CD14-positive monocyte (primary cell): Measurements from ENCODE around the gene MRPS11. TPM values are rescaled to one million over a fixed set of nuclear protein-coding genes. Genes with fewer than 3 reads are reported as not detected.

Source experiments
- DNase-seq, 3 donors: peaks; one replicate each; pipeline ENCODE4 v3.0.0-alpha.2; 2011 to 2022
- H2AFZ ChIP-seq: 2 replicates; pipeline ENCODE4 v1.6.0; 2012; ENCODE audit warnings: mild to moderate bottlenecking, low read depth, low read length, inconsistent platforms; ENCODE audit not compliant: insufficient read depth, poor library complexity, severe bottlenecking
- H3K27ac ChIP-seq, 2 donors: 1 replicate in 1 of 2; 2 replicates in 1 of 2; pipeline ENCODE4 v1.5.1; 2012 to 2013; ENCODE audit warnings: low read length in 2 of 2, control low read depth in 1 of 2, inconsistent platforms in 1 of 2, low read depth in 1 of 2, mild to moderate bottlenecking in 1 of 2
- H3K27me3 ChIP-seq, 2 donors: one replicate each; pipeline versions ENCODE4 v1.6.0 to v1.6.1; 2011 to 2013; ENCODE audit warnings: low read length in 2 of 2; ENCODE audit not compliant: control insufficient read depth in 2 of 2, insufficient read depth in 2 of 2
- H3K36me3 ChIP-seq, 2 donors: replicated peaks in 1 of 2; 1 replicate in 1 of 2; 2 replicates in 1 of 2; pipeline versions ENCODE4 v1.5.1 to v1.6.1; 2012 to 2013; ENCODE audit warnings: low read length in 2 of 2, control low read depth in 1 of 2, inconsistent platforms in 1 of 2, mild to moderate bottlenecking in 1 of 2; ENCODE audit not compliant: insufficient read depth in 2 of 2, control insufficient read depth in 1 of 2
- H3K4me1 ChIP-seq, 2 donors: 1 replicate in 1 of 2; 2 replicates in 1 of 2; pipeline versions ENCODE4 v1.5.1 to v1.6.1; 2012 to 2013; ENCODE audit warnings: low read length in 2 of 2, control low read depth in 1 of 2, inconsistent platforms in 1 of 2, mild to moderate bottlenecking in 1 of 2, moderate library complexity in 1 of 2; ENCODE audit not compliant: insufficient read depth in 2 of 2, control insufficient read depth in 1 of 2
- H3K4me2 ChIP-seq: replicated peaks from 2 replicates; pipeline ENCODE3; 2012; ENCODE audit warnings: low read length, moderate library complexity, mild to moderate bottlenecking; ENCODE audit not compliant: poor library complexity, severe bottlenecking; ENCODE audit errors: extremely low read depth
- H3K4me3 ChIP-seq, 3 experiments: fragments of 200-600 bp in 1 of 3; sonication (generic) in 1 of 3; replicated peaks in 1 of 3; 1 replicate in 2 of 3; 2 replicates in 1 of 3; pipeline ENCODE4 v1.5.1; 2011 to 2013; ENCODE audit warnings: low read length in 3 of 3, mild to moderate bottlenecking in 3 of 3, control low read depth in 2 of 3, low read depth in 2 of 3, inconsistent platforms in 1 of 3, moderate library complexity in 1 of 3
- H3K79me2 ChIP-seq: 2 replicates; pipeline ENCODE4 v1.6.0; 2012; ENCODE audit warnings: mild to moderate bottlenecking, control low read depth, inconsistent platforms, low read length, moderate library complexity; ENCODE audit not compliant: insufficient read depth
- H3K9ac ChIP-seq: 2 replicates; pipeline ENCODE4 v1.6.0; 2017; ENCODE audit warnings: low read length, mild to moderate bottlenecking; ENCODE audit not compliant: insufficient read depth, poor library complexity, severe bottlenecking
- H3K9me3 ChIP-seq, 2 donors: replicated peaks in 1 of 2; 1 replicate in 1 of 2; 2 replicates in 1 of 2; pipeline versions ENCODE4 v1.5.1 to v1.6.1; 2012 to 2013; ENCODE audit warnings: low read length in 2 of 2, control low read depth in 1 of 2; ENCODE audit not compliant: control insufficient read depth in 1 of 2, insufficient read depth in 1 of 2
- H4K20me1 ChIP-seq: 2 replicates; pipeline ENCODE4 v1.6.0; 2012; ENCODE audit warnings: mild to moderate bottlenecking, low read length, control low read depth, moderate library complexity; ENCODE audit not compliant: insufficient read depth
- H3K27ac Mint-ChIP-seq, 7 donors: one replicate each; pipeline ENCODE4 v1.8.0; 2020; ENCODE audit warnings: mild to moderate bottlenecking in 7 of 7, mixed read lengths in 7 of 7, moderate library complexity in 6 of 7, inconsistent platforms in 2 of 7
- H3K27me3 Mint-ChIP-seq, 3 donors: one replicate each; pipeline ENCODE4 v1.8.0; 2021 to 2022; ENCODE audit warnings: low read depth in 3 of 3, mild to moderate bottlenecking in 3 of 3, mixed read lengths in 3 of 3, moderate library complexity in 3 of 3, inconsistent platforms in 1 of 3
- H3K36me3 Mint-ChIP-seq, 2 donors: one replicate each; pipeline ENCODE4 v1.8.0; 2020; ENCODE audit warnings: mixed read lengths in 2 of 2, inconsistent platforms in 1 of 2, mild to moderate bottlenecking in 1 of 2
- H3K4me1 Mint-ChIP-seq: one replicate; pipeline ENCODE4 v1.8.0; 2020; ENCODE audit warnings: mild to moderate bottlenecking, mixed read lengths
- H3K4me3 Mint-ChIP-seq, 2 donors: one replicate each; pipeline ENCODE4 v1.8.0; 2020; ENCODE audit warnings: mild to moderate bottlenecking in 2 of 2, mixed read lengths in 2 of 2, moderate library complexity in 1 of 2
- H3K9me3 Mint-ChIP-seq, 7 donors: one replicate each; pipeline ENCODE4 v1.8.0; 2020 to 2022; ENCODE audit warnings: mixed read lengths in 7 of 7, mild to moderate bottlenecking in 6 of 7, moderate library complexity in 6 of 7, inconsistent platforms in 2 of 7
- WGBS: methylation state at CpG from one replicate; pipeline ENCODE4 v1.1.5; 2013; ENCODE audit warnings: missing lambda C conversion rate; ENCODE audit not compliant: insufficient coverage; 5-methylcytosine and 5-hydroxymethylcytosine counted together
- intact Hi-C, 2 donors: fragments of 100-400 bp; cut with micrococcal nuclease; formaldehyde crosslinking; loops; one replicate each; pipeline versions ENCODE4 v1.15.0 to v1.15.1; 2023
- polyA plus RNA-seq, 3 donors: library from polyadenylated mRNA; depleted of rRNA in 1 of 3; unstranded in 2 of 3; stranded (reverse) in 1 of 3; fragments of 300-500 nt in 2 of 3; fragments of >200 nt in 1 of 3; fragmentation: Illumina TruSeq in 2 of 3; gene quantifications; 1 replicate in 2 of 3; 2 replicates in 1 of 3; pipeline ENCODE4 v1.2.3, GENCODE V29; 2012 to 2021
- TF ChIP-seq, protein P1 (sequence below): fragments of 200-600 bp; IDR thresholded peaks from one replicate; pipeline ENCODE4 v1.8.0; 2022; ENCODE audit warnings: antibody characterized with exemption, mild to moderate bottlenecking

MRPS11 gene
- polyA plus RNA-seq, 3 donors: 31.1 to 70.2 (median 65.2) TPM

DNA sequence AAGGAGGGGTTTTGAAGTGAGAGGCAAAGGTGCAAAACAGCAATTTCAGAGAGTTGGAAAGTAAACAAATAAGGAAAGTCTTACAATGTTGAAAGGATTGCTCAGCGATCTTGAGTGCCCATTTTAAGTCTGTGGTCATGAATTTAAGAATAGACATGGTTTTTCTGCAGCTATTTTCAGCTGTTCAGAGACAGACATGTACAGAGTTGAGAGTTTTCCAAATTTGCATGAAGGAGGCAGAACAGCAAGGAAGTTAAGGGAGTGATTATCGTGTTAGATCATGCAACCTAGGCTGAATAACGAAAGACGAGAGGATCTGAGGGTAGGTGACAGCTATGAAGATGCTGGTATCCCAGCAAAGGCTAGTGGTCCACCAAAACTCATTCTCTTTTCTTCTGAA is 41.8 kb downstream of the MRPS11 start:
- Histone ChIP-seq H3K27me3 (no peaks in the 10 kb centered on the region), H3K4me3 (no peak overlapping the region), H3K9me3 (no peaks in the 10 kb centered on the region), H3K27ac (no peak overlapping the region), H3K4me1 (no peaks in the 10 kb centered on the region), H3K36me3 (peaks cover 25 to 52% of the 10 kb centered on the region in 2 donors), H3K79me2 (no peaks in the 10 kb centered on the region), H4K20me1 (no peaks in the 10 kb centered on the region), H3K9ac (no peak overlapping the region), H3K4me2 (no peak overlapping the region), H2AFZ (no peak overlapping the region)
- no peak overlapping the region for H3K4me3 Mint-ChIP-seq
- H3K36me3 Mint-ChIP-seq: peaks cover 44 to 51% of the 10 kb centered on the region in 2 donors
- peaks cover 0 to 3% (median 0%) of the 10 kb centered on the region in 3 donors for H3K27me3 Mint-ChIP-seq
- intact Hi-C loops: no loop called here
- 100% methylated on average over 1 of the region's 4 CpGs for WGBS
- peaks cover 2% of the 10 kb centered on the region for H3K4me1 Mint-ChIP-seq
- H3K27ac Mint-ChIP-seq: no peak overlapping the region
- TF ChIP-seq, protein P1, sequence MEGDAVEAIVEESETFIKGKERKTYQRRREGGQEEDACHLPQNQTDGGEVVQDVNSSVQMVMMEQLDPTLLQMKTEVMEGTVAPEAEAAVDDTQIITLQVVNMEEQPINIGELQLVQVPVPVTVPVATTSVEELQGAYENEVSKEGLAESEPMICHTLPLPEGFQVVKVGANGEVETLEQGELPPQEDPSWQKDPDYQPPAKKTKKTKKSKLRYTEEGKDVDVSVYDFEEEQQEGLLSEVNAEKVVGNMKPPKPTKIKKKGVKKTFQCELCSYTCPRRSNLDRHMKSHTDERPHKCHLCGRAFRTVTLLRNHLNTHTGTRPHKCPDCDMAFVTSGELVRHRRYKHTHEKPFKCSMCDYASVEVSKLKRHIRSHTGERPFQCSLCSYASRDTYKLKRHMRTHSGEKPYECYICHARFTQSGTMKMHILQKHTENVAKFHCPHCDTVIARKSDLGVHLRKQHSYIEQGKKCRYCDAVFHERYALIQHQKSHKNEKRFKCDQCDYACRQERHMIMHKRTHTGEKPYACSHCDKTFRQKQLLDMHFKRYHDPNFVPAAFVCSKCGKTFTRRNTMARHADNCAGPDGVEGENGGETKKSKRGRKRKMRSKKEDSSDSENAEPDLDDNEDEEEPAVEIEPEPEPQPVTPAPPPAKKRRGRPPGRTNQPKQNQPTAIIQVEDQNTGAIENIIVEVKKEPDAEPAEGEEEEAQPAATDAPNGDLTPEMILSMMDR: no peak
- DNase-seq: no peak
- H3K9me3 Mint-ChIP-seq: no peaks in the 10 kb centered on the region

DNA sequence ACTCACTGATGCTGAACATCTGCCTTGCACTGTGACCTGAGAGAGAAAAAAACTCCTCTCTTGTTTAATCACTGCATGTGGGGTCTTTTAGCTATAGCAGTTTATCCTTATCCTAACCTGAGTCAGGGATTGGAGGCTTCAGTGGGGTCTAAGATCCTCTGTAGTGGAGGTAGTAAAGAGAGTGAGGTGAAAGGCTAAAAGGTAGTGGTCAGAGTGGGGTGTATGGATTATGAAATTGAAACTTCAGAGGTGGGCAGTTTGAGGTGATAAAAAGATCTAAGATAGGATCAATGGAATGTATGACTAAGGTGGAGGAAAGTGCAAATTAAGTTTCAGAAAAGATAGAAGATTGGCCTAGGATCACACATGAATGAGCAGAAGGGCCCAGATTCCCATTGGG is 42.5 kb downstream of the MRPS11 start:
- H3K9me3 ChIP-seq: no peaks in the 10 kb centered on the region
- no peaks in the 10 kb centered on the region for H3K4me1 ChIP-seq
- H3K4me2 ChIP-seq: no peak overlapping the region
- H3K9ac ChIP-seq: no peak overlapping the region
- peaks cover 43 to 47% of the 10 kb centered on the region in 2 donors for H3K36me3 Mint-ChIP-seq
- peaks cover 2% of the 10 kb centered on the region for H3K4me1 Mint-ChIP-seq
- peaks cover 0 to 3% (median 0%) of the 10 kb centered on the region in 3 donors for H3K27me3 Mint-ChIP-seq
- H3K27ac ChIP-seq: no peak overlapping the region
- no peak overlapping the region for H3K4me3 Mint-ChIP-seq
- H3K27ac Mint-ChIP-seq: no peak overlapping the region
- H4K20me1 ChIP-seq: no peaks in the 10 kb centered on the region
- no peak for DNase-seq
- no peak overlapping the region for H2AFZ ChIP-seq
- no peaks in the 10 kb centered on the region for H3K79me2 ChIP-seq
- peaks cover 26 to 52% of the 10 kb centered on the region in 2 donors for H3K36me3 ChIP-seq
- H3K27me3 ChIP-seq: no peaks in the 10 kb centered on the region
- TF ChIP-seq, protein P1: no peak
- intact Hi-C loops: no loop called here
- no peak overlapping the region for H3K4me3 ChIP-seq
- H3K9me3 Mint-ChIP-seq: no peaks in the 10 kb centered on the region
